GM21576 (cell line): ENCODE results near the gene KIF6.

Source experiments
- ATAC-seq: cut with Tn5 transposase; IDR thresholded peaks from one replicate; pipeline ENCODE4 v1.9.1; 2021; ENCODE audit warnings: mild to moderate bottlenecking, moderate library complexity; ENCODE audit not compliant: unreplicated experiment

The KIF6 gene

GRCh38 chr6:39393075-39393474 is 332.1 kb downstream of the KIF6 start:
- ATAC-seq = no peak

GRCh38 chr6:39391182-39391581 is 334.0 kb downstream of the KIF6 start:
- no peak for ATAC-seq

GRCh38 chr6:39389484-39389767 is 335.8 kb downstream of the KIF6 start:
- no peak for ATAC-seq

GRCh38 chr6:39388606-39389483 is 336.4 kb downstream of the KIF6 start:
- no peak for ATAC-seq

- no peak for ATAC-seq
Measured at GRCh38 chr6:39387785-39388184, 337.4 kb downstream of the KIF6 start.

DNA sequence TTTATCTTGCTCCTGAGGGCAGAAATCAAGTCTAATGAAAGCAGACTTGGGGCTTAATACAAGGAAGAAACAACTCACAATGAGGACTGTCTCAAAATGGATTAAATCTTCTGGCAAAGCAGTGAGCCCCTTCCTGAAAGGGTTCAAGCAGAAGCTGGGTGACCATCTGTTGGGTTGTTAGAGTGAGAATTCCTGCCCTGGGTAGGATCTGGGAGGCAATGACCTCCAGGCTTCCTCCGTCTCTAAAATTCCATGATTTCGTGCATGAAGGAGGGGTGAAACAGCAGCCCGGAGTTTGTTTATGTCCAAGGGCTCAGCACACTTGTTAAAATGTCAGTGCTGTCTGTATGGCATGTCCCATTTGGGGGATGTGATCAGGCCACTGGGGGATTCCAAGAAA is 338.7 kb downstream of the KIF6 start:
- no peak for ATAC-seq

GRCh38 chr6:39381550-39382140 is 343.6 kb downstream of the KIF6 start:
- no peak for ATAC-seq

DNA sequence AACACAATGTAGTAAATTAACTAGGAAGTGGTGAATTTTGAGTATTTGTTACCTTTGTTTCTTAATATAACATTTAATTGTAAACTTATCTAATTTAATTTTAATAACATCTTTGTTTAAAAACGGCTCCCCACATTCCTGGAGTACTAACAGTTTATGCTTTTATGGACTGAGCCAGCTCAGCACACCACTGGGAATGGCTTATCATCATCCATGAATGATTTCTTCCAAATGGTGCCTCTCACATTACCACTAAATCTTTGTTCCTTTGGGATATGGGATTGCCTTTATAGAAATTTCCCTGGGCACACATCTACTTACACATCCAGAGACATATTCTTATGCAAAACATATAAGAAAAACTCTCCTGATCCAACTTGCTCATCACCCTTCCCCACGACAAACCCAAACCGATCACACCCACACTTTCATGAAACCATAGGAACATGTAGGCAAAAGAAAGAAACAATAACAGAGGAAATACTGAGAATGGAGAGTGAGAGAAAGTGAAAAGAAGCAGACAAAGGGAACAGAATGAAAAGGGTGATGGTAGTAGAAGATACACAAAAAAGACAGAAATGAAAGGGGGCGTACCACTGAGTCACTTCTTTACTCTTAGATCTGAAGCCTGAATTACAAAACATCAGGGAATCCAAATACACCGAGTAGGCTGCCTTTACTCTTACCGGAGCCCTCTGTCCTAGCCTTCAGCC is 344.2 kb downstream of the KIF6 start:
- no peak for ATAC-seq

DNA sequence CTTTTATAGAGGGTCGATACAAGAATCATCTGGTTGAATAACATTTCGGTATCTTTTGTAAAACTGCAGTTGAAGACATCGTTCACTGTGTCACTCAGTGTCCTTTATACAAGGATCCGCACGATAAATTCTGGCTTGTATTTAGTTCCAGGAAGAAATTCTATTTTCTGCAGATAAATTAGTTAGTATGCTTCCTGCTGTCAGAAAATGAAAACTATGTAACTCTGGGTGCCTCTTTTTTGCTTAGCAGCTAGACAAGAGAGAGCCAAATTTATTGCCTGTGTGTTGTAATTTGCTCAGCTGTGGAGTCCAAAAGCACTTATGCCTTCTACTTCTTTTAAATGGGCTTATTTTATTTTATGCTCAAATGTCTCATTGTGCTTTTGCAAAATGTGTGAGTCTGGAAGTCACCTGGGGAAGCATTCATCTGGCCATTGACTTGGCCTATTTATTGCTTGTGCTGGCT is 346.2 kb downstream of the KIF6 start:
- ATAC-seq = no peak

- ATAC-seq = no peak
Measured at GRCh38 chr6:39378175-39378959, 346.8 kb downstream of the KIF6 start.

DNA sequence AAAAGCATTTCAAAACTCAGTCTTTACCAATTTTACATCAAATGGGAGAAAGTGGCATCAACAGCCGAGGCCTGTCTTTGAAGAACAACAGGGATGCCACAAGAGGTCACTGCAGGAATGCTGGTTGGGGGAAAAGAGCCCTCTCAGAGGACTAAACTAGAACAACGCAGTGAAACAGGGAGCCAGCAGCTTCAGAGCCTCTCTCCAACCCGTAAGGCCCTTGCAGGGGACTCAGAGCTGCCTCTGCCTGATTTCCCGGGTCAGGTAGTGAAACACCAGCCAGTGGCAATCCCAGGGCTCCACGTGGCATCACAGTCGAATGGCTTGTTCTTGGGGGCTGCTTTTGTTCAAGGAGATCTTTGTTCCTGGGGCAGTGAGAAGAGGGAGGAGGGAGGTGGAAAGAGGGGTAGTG is 347.7 kb downstream of the KIF6 start:
- ATAC-seq = no peak

- ATAC-seq = no peak
Measured at GRCh38 chr6:39375405-39375804, 349.8 kb downstream of the KIF6 start.

GRCh38 chr6:39370390-39370789 is 354.8 kb downstream of the KIF6 start:
- no peak for ATAC-seq

- no peak for ATAC-seq
Measured at GRCh38 chr6:39369987-39370386, 355.2 kb downstream of the KIF6 start.

GRCh38 chr6:39367700-39368099 is 357.5 kb downstream of the KIF6 start:
- no peak for ATAC-seq

- no peak for ATAC-seq
Measured at GRCh38 chr6:39366931-39367618, 358.1 kb downstream of the KIF6 start.

GRCh38 chr6:39365281-39366074 is 359.7 kb downstream of the KIF6 start:
- ATAC-seq = no peak

GRCh38 chr6:39363280-39363679 is 361.9 kb downstream of the KIF6 start:
- ATAC-seq = no peak

- no peak for ATAC-seq
Measured at GRCh38 chr6:39362487-39362865, 362.7 kb downstream of the KIF6 start.
